ENCODE measurements around the gene SMIM44.
A peak's percentile ranks its signal among the peaks of the same experiment; 100 is the strongest.

SMIM44 gene

DNA sequence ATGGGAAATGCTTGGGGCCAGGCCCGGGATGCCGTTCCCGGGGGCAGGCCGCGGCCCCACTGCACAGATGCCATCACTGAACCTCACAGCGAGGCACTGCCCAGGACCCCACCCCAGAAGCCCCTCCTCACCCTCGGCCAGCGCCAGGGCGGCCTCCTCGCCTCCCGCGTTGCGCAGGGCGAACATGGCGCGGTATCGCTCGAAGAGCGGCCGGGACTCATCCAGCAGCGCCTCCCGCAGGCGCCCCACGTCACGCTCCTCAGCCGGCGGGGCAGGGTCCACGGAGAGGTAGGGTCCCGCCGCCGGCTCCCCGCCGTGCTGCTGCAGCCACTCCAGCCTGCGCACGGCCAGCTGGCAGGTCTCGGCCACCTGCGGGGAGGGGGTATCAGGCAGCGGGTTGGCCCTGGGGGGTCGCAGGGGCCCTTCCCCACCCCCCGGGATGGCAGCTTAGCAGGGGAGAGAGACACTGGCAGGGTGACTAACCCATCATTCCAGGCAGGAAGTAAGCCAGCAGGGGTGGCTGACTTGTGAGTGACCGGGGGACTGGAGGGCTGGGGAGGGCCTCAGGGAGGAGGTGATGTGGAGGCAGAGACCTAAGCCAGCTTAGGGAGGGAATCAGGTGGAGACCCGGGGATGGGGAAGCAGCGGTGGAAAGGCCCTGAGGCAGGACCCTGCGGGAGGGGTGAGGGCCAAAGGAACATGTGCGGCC, 9.0 kb upstream of the SMIM44 start:
- no peaks in the 10 kb centered on the region for H3K27me3 ChIP-seq (ENCODE audit: insufficient read depth, poor library complexity, severe bottlenecking)
- H3K36me3 ChIP-seq (ENCODE audit: low read depth), result peaks cover 24% of the 10 kb centered on the region
- no peak overlapping the region for H3K4me3 ChIP-seq (ENCODE audit: severe bottlenecking)
- no peak for DNase-seq (ENCODE audit: low spot score)
- no peak overlapping the region for H3K27ac ChIP-seq (ENCODE audit: poor library complexity, severe bottlenecking)
- TF ChIP-seq, protein P1, sequence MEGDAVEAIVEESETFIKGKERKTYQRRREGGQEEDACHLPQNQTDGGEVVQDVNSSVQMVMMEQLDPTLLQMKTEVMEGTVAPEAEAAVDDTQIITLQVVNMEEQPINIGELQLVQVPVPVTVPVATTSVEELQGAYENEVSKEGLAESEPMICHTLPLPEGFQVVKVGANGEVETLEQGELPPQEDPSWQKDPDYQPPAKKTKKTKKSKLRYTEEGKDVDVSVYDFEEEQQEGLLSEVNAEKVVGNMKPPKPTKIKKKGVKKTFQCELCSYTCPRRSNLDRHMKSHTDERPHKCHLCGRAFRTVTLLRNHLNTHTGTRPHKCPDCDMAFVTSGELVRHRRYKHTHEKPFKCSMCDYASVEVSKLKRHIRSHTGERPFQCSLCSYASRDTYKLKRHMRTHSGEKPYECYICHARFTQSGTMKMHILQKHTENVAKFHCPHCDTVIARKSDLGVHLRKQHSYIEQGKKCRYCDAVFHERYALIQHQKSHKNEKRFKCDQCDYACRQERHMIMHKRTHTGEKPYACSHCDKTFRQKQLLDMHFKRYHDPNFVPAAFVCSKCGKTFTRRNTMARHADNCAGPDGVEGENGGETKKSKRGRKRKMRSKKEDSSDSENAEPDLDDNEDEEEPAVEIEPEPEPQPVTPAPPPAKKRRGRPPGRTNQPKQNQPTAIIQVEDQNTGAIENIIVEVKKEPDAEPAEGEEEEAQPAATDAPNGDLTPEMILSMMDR (IDR thresholded peaks at IDR 0.05; ENCODE audit: poor library complexity, severe bottlenecking), result no peak
- no peaks in the 10 kb centered on the region for H3K9me3 ChIP-seq (ENCODE audit: severe bottlenecking)
- no peak for ATAC-seq (ENCODE audit: low read depth)
- no peaks in the 10 kb centered on the region for H3K4me1 ChIP-seq (ENCODE audit: insufficient read depth, poor library complexity, severe bottlenecking)

DNA sequence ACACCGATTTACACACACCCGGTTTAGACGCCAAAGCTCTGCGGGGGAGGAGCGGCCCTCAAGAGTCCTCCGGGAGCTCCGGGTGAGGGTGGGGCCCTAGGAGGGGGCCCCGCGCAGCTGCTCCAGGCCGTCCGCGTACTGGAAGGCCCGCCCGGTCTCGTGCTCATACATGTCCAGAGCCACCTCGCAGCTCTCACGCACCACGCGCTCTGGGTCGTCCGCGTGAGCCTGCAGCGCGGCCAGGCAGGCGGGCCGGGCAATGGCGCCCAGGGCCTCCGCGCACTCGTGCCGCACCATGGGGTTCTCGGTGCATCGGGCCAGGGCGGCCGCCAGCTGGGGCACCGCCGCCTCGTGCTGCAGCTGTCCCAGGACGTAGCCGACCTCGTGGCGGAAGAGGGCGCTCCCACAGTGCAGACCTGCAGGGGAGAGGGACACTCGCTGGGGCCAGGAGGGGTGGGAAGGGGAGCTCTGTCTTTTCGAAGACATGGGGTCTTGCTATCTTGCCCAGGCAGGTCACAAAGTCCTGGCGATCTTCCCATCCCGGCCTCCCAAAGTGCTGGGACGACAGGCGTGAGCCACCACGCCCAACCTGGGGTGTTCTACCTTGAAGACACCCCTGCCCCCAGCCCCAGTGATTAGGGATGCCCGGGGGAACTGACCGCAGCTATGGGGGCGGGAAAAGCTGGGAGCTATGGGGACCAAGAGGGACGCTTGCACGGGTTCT, 8.3 kb upstream of the SMIM44 start:
- Histone ChIP-seq H3K4me3 (ENCODE audit: severe bottlenecking) (no peak overlapping the region), H3K4me1 (ENCODE audit: insufficient read depth, poor library complexity, severe bottlenecking) (no peaks in the 10 kb centered on the region), H3K27ac (ENCODE audit: poor library complexity, severe bottlenecking) (no peak overlapping the region), H3K9me3 (ENCODE audit: severe bottlenecking) (no peaks in the 10 kb centered on the region), H3K27me3 (ENCODE audit: insufficient read depth, poor library complexity, severe bottlenecking) (no peaks in the 10 kb centered on the region), H3K36me3 (ENCODE audit: low read depth) (peaks cover 22% of the 10 kb centered on the region)
- no peak for DNase-seq (ENCODE audit: low spot score)
- no peak for ATAC-seq (ENCODE audit: low read depth)
- TF ChIP-seq, protein P1 (IDR thresholded peaks at IDR 0.05; ENCODE audit: poor library complexity, severe bottlenecking), result no peak

DNA sequence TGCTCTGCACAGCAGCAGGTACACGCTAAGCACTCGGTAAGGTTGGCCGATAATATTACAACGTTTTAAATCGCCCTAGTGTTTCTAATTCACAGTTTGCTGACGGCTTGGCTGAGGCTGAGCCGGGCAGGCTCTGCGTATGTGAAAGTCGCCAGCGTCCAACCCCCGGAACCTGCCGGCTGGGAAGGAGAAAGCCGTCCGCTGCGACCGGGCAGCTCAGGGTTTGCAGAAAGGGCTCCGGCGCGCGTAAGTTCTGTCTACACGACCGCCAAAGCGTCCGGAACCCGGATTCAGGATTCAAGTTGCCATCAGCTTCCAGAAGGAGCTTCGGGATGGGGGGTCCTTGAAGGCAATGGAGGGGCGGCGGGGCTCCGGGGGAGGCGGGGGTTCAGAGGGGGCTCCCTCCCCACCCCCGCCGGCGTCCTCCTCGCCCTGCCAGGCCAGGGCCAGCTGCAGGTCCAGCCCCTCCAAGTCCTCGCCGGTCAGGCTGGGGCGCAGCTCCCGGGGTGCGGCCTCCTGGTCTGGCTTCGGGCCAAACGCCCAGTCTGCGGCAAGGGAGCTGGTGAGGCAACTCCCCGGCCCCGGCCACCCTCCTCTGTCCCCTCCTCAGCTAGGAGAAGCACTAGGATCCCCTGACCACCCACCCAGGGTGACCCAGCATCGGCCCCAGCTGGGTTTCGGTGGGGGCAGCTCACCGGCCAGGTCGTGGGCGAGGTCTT, 575 bp downstream of the SMIM44 start:
- ATAC-seq (ENCODE audit: low read depth), result 0 out of 3 replicates have a peak, but pooled peaks have one; percentile 17
- DNase-seq (ENCODE audit: low spot score), result no peak
- H3K27me3 ChIP-seq (ENCODE audit: insufficient read depth, poor library complexity, severe bottlenecking), result peaks cover 17% of the 10 kb centered on the region
- no peaks in the 10 kb centered on the region for H3K9me3 ChIP-seq (ENCODE audit: severe bottlenecking)
- no peak overlapping the region for H3K27ac ChIP-seq (ENCODE audit: poor library complexity, severe bottlenecking)
- TF ChIP-seq, protein P1 (IDR thresholded peaks at IDR 0.05; ENCODE audit: poor library complexity, severe bottlenecking), result no peak
- no peaks in the 10 kb centered on the region for H3K4me1 ChIP-seq (ENCODE audit: insufficient read depth, poor library complexity, severe bottlenecking)
- H3K4me3 ChIP-seq (ENCODE audit: severe bottlenecking), result peak overlapping the region; percentile 15
- H3K36me3 ChIP-seq (ENCODE audit: low read depth), result no peaks in the 10 kb centered on the region

DNA sequence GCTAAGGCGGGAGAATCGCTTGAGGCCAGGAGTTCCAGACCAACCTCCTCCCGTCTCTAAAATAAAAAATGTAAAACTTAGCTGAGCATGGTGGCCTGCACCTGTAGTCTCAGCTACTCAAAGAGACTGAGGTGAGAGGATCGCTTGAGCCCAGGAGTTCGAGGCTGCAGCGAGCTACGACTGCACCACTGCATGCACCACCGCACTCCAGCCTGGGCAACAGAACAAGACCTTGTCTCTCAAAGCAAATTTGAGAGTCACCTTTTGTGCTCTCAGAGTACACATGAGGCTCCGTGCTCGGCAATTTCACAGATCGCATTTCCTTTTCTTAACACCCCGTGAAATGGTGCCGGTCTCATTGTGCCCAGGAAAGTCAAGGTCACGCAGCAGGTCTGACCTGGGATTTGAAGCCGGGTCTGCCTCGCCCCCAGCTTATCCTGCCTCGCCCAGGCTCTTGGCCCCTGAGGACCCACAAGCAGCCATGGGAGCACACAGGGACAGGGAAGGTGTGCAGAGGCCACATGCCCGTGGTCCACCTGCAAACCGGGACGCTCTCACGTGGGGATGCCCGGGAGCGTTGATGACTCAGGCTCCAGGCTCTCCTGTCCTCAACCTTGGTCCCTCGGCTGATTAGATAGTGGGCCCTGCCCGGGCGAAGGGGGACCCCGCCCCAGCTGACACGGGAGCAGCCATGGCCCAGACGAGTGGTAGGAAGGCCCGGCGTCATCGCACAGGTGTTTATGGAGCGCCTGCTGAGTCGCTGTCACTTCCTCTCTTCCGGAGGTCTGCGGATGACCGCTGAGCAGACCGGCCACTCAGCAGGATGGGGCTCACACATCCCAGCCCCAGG, 1.8 kb downstream of the SMIM44 start:
- Histone ChIP-seq H3K4me1 (ENCODE audit: insufficient read depth, poor library complexity, severe bottlenecking) (no peaks in the 10 kb centered on the region), H3K27me3 (ENCODE audit: insufficient read depth, poor library complexity, severe bottlenecking) (peaks cover 17% of the 10 kb centered on the region), H3K36me3 (ENCODE audit: low read depth) (no peaks in the 10 kb centered on the region), H3K27ac (ENCODE audit: poor library complexity, severe bottlenecking) (no peak overlapping the region), H3K9me3 (ENCODE audit: severe bottlenecking) (no peaks in the 10 kb centered on the region), H3K4me3 (ENCODE audit: severe bottlenecking) (no peak overlapping the region)
- DNase-seq (ENCODE audit: low spot score) (no peak), ATAC-seq (ENCODE audit: low read depth) (no peak)
- TF ChIP-seq, protein P1 (IDR thresholded peaks at IDR 0.05; ENCODE audit: poor library complexity, severe bottlenecking), result no peak

Measured in RWPE2 (cell line).